DND-41 (cell line): Measurements from ENCODE around the gene LRRC27.

Experiments
- ATAC-seq: fragments of 200-7000 bp; cut with Tn5 transposase; 3 replicates; pipeline ENCODE4 v1.9.1; 2021; ENCODE audit warnings: low read depth; ENCODE audit not compliant: insufficient read depth
- DNase-seq: peaks from one replicate; pipeline ENCODE4 v3.0.0-alpha.2; 2020
- H2AFZ ChIP-seq: 2 replicates; pipeline ENCODE4 v1.6.0; 2012; ENCODE audit warnings: low read depth, low read length
- H3K27ac ChIP-seq: 2 replicates; pipeline ENCODE4 v1.5.1; 2012; ENCODE audit warnings: low read length, inconsistent platforms
- H3K27me3 ChIP-seq: fragments of 200-600 bp; sonication (generic); 2 replicates; pipeline ENCODE4 v1.6.0; 2012; ENCODE audit warnings: low read length, mild to moderate bottlenecking, inconsistent platforms; ENCODE audit not compliant: insufficient read depth, poor library complexity
- H3K36me3 ChIP-seq: 2 replicates; pipeline ENCODE4 v1.5.1; 2012; ENCODE audit warnings: low read length, inconsistent platforms; ENCODE audit not compliant: insufficient read depth
- H3K4me1 ChIP-seq: 2 replicates; pipeline ENCODE4 v1.5.1; 2012; ENCODE audit warnings: mild to moderate bottlenecking, low read length; ENCODE audit not compliant: insufficient read depth
- H3K4me2 ChIP-seq: 2 replicates; pipeline ENCODE4 v1.6.0; 2012; ENCODE audit warnings: mild to moderate bottlenecking, moderate library complexity, low read length, inconsistent platforms; ENCODE audit not compliant: insufficient read depth
- H3K4me3 ChIP-seq, 2 experiments: fragments of 200-600 bp in 1 of 2; shearing (Covaris generic) in 1 of 2; 2 replicates each; pipeline ENCODE4 v1.5.1; 2012 to 2016; ENCODE audit warnings: inconsistent platforms in 2 of 2, low read length in 2 of 2, mild to moderate bottlenecking in 2 of 2, low read depth in 1 of 2, moderate library complexity in 1 of 2
- H3K79me2 ChIP-seq: 2 replicates; pipeline ENCODE4 v1.6.0; 2012; ENCODE audit warnings: low read length, inconsistent platforms; ENCODE audit not compliant: insufficient read depth
- H3K9ac ChIP-seq: 2 replicates; pipeline ENCODE4 v1.6.0; 2012; ENCODE audit warnings: low read depth, mild to moderate bottlenecking, inconsistent platforms, low read length, moderate library complexity
- H3K9me3 ChIP-seq: 2 replicates; pipeline ENCODE4 v1.5.1; 2012; ENCODE audit warnings: low read length, moderate library complexity, mild to moderate bottlenecking, inconsistent platforms; ENCODE audit not compliant: insufficient read depth, severe bottlenecking
- H4K20me1 ChIP-seq: 2 replicates; pipeline ENCODE4 v1.6.0; 2012; ENCODE audit warnings: low read length; ENCODE audit not compliant: insufficient read depth
- EZH2 ChIP-seq: IDR thresholded peaks from 3 replicates; pipeline ENCODE4 v1.6.1; 2012; ENCODE audit warnings: borderline replicate concordance, low read depth, mild to moderate bottlenecking, moderate library complexity, low read length, inconsistent platforms; ENCODE audit not compliant: severe bottlenecking
- TF ChIP-seq, protein P1 (sequence below): IDR thresholded peaks from 2 replicates; pipeline ENCODE4 v1.5.1; 2012; ENCODE audit warnings: borderline replicate concordance, low read length, moderate library complexity, mild to moderate bottlenecking; ENCODE audit not compliant: poor library complexity, severe bottlenecking; ENCODE audit errors: extremely low read depth

The LRRC27 gene

DNA sequence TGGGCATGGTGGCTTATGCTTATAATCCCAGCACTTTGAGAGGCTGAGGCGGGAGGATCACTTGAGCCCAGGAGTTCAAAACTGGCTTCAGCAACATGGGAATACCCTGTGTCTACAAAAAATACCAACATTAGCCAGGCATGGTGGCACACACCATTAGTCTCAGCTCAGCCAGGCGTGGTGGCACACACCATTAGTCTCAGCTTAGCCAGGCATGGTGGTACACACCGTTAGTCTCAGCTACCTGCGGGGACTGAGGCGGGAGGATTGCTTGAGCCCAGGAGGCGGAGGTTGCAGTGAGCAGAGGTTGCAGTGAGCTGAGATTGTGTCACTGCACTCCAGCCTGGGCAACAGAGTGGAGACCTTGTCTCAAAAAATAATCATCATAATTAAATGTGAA lies 9.0 kb downstream of the LRRC27 start:
- no peak overlapping the region for H3K27ac ChIP-seq
- H3K27me3 ChIP-seq, result no peaks in the 10 kb centered on the region
- DNase-seq, result no peak
- no peaks in the 10 kb centered on the region for H3K4me1 ChIP-seq
- H4K20me1 ChIP-seq, result no peaks in the 10 kb centered on the region
- H3K9me3 ChIP-seq, result no peaks in the 10 kb centered on the region
- no peak overlapping the region for H3K4me3 ChIP-seq
- ATAC-seq, result no peak
- H3K36me3 ChIP-seq, result peaks cover 5% of the 10 kb centered on the region
- H3K9ac ChIP-seq, result no peak overlapping the region
- H3K4me2 ChIP-seq, result no peak overlapping the region
- H3K79me2 ChIP-seq, result no peaks in the 10 kb centered on the region
- H2AFZ ChIP-seq, result no peak overlapping the region
- TF ChIP-seq, protein P1, sequence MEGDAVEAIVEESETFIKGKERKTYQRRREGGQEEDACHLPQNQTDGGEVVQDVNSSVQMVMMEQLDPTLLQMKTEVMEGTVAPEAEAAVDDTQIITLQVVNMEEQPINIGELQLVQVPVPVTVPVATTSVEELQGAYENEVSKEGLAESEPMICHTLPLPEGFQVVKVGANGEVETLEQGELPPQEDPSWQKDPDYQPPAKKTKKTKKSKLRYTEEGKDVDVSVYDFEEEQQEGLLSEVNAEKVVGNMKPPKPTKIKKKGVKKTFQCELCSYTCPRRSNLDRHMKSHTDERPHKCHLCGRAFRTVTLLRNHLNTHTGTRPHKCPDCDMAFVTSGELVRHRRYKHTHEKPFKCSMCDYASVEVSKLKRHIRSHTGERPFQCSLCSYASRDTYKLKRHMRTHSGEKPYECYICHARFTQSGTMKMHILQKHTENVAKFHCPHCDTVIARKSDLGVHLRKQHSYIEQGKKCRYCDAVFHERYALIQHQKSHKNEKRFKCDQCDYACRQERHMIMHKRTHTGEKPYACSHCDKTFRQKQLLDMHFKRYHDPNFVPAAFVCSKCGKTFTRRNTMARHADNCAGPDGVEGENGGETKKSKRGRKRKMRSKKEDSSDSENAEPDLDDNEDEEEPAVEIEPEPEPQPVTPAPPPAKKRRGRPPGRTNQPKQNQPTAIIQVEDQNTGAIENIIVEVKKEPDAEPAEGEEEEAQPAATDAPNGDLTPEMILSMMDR, result no peak
- no peak for TF ChIP-seq EZH2

DNA sequence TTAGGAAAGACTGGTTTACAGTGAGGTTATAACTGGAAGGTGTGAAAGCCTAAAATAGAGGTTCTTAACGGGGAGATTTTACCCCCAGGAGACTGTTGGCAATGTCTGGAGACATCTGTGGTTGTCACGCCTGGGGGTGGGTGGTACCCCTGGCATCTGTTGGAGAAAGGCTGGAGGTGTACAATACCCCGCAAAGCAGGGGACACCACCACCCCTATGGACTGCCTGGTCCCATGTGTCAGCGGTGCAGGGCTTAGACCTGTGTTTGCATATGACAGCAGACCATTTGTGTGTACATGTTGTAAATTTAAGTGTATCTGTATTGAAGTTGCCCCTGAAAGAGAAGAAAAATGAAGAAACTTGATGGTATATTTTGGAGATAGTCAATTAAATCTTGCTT lies 9.8 kb downstream of the LRRC27 start:
- Histone ChIP-seq H3K4me1 (no peaks in the 10 kb centered on the region), H3K4me3 (no peak overlapping the region), H3K9ac (no peak overlapping the region), H3K4me2 (no peak overlapping the region), H3K36me3 (peaks cover 5% of the 10 kb centered on the region), H3K27me3 (no peaks in the 10 kb centered on the region), H3K27ac (no peak overlapping the region), H4K20me1 (no peaks in the 10 kb centered on the region), H3K9me3 (no peaks in the 10 kb centered on the region), H2AFZ (no peak overlapping the region), H3K79me2 (no peaks in the 10 kb centered on the region)
- ATAC-seq (no peak), DNase-seq (no peak)
- TF ChIP-seq, protein P1, result no peak
- no peak for TF ChIP-seq EZH2

DNA sequence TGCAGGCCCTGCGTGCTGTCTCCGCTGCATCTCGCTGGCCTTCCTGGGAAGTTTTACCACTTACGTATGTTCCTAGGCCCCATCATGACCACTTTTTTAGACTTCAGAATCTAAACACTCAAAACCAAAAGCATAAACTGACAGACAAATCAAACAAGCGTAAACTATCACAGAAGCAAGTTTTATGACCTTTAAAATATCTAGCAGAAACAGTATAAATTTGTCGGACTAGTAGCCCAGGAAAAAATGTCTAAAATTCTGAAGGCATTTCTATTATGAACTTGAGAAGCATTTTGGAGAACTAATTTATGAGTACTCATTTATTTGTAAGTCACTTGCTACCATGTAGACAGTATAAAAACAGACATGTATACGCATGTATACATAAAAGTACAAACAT lies 10.6 kb downstream of the LRRC27 start:
- no peak for TF ChIP-seq EZH2
- TF ChIP-seq, protein P1, result no peak
- Histone ChIP-seq H3K9me3 (no peaks in the 10 kb centered on the region), H2AFZ (no peak overlapping the region), H3K27ac (no peak overlapping the region), H4K20me1 (no peaks in the 10 kb centered on the region), H3K4me3 (no peak overlapping the region), H3K4me1 (no peaks in the 10 kb centered on the region), H3K9ac (no peak overlapping the region), H3K4me2 (no peak overlapping the region), H3K79me2 (no peaks in the 10 kb centered on the region), H3K36me3 (peaks cover 5% of the 10 kb centered on the region), H3K27me3 (no peaks in the 10 kb centered on the region)
- ATAC-seq (no peak), DNase-seq (no peak)

DNA sequence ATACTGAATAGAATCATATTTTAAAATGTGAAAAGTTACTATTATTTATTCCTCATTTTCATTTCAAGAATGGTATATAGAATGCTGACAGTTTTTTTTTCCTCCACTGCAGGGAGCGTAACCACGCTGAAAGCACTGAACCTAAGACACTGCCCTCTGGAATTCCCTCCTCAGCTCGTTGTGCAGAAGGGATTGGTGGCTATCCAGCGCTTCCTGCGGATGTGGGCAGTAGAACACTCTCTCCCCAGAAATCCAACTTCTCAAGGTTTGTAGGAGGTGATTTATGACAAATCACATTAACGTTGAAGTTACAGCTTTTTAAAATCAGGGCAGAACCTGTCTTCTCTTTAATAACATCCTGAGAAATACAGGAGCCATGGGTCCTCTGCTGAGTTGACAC lies 12.4 kb downstream of the LRRC27 start:
- no peak for ATAC-seq

More for the DNA sequence above, 12.4 kb downstream of the LRRC27 start:
- no peak for TF ChIP-seq EZH2
- TF ChIP-seq, protein P1, result no peak
- H3K4me1 ChIP-seq, result no peaks in the 10 kb centered on the region
- H2AFZ ChIP-seq, result no peak overlapping the region
- no peak overlapping the region for H3K27ac ChIP-seq
- H4K20me1 ChIP-seq, result no peaks in the 10 kb centered on the region
- H3K27me3 ChIP-seq, result no peaks in the 10 kb centered on the region
- H3K4me3 ChIP-seq, result no peak overlapping the region
- no peak for DNase-seq
- no peak overlapping the region for H3K4me2 ChIP-seq
- H3K9me3 ChIP-seq, result no peaks in the 10 kb centered on the region
- H3K36me3 ChIP-seq, result peaks cover 9% of the 10 kb centered on the region
- H3K79me2 ChIP-seq, result no peaks in the 10 kb centered on the region
- H3K9ac ChIP-seq, result no peak overlapping the region
